GM21717 (cell line): ENCODE measurements around the gene WWP2.

ENCODE experiments used
- ATAC-seq: cut with Tn5 transposase; IDR thresholded peaks from one replicate; pipeline ENCODE4 v1.9.1; 2021; ENCODE audit warnings: mild to moderate bottlenecking, moderate library complexity; ENCODE audit not compliant: unreplicated experiment

The WWP2 gene

DNA sequence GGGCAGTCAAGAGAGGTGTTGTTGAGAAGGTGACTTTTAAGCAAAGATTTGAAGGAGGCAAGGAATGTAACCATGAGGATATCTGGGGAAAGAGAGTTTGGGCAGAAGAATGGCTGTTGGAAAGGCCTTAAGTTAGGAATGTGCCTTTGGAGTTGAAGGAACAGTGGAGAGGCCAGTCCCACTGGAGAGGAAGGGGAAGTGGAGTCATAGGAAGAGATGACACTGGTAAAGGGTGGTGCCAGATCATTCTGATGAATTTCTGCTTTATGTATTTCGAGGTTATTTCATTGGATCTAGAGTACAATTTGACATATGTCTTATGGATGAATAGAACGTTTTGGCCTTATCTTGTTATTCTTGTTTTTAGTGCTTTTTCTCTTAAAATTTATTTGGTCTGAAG lies 93.5 kb downstream of the WWP2 start:
- ATAC-seq: no peak

DNA sequence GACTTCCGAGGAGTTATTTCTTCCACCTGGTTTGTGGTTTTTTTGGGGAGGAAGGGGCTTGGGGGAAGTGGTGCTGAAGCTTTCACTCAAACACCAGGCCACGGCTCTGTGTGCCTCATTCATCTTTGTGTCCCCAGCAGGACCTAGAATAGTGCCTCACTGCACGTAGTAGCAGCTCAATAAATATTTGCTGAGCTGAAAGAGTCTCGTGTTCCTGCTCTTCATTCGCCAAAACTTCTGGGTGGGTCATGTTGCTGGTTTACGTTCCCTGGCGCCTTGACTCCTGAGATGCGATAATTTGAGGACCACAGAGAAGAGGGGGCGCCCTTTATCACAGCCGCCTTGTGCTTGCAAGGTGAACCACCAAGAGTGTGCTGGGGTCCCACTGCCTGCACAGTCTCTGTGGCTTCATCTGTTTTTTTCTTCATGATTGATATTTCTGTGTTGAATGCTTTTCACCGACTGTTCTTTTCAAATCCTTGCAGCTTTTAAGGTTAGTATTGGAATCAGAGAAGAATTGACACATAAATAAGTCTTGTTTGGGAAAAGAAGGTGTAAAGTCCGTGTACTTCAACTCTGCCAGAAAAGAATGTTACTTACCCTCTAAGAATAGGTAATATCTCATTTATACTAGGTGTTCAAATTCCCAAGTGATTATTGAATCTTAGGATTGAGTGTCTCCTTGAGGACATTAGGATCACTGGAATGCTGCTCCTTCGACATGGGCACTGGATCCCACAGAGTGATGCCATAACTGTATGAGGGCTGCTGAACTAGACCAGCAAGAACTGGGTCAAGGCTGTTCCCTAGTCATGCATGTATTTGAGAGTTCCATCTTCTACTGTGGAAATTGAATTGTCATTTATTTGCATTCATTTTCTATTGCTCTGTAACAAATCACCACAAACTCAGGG lies 96.3 kb downstream of the WWP2 start:
- ATAC-seq: no peak

DNA sequence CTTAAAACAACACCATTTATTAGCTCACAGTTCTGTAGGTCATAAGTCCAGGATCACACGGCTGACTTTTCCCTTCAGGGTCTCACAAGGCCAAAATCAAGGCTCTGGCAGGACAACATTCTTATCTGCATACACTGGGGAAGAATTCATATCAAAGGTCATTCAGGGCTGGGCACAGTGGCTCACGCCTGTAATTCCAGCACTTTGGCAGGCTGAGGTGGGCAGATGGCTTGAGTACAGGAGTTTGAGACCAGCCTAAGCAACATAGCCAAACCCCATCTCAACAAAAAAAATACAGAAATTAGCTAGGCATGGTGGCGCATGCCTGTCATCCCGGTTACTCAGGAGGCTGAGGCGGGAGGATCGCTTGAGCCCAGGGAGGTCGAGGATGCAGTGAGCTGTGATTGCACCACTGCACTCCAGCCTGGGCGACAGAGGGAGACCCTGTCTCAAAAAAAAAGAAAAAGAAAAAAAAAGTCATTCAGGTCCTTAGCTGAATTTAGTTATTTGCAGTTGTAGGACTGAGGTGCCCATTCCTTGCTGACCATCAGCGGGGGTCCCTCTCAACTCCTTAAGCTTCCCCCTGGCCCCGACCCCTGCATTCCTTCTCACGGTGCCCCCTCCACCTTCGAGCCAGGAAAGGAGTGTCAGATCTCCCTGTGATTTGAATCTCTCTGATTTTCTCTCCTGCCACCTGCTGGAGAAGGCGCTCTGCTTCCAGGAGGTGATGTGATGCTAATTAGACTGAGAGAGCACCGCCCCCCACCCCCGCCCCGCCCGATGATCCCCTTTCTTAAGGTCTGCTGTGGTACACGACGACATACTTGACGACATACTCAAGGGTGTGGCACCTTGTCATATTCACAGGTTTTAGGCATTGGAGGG lies 97.2 kb downstream of the WWP2 start:
- ATAC-seq: no peak

DNA sequence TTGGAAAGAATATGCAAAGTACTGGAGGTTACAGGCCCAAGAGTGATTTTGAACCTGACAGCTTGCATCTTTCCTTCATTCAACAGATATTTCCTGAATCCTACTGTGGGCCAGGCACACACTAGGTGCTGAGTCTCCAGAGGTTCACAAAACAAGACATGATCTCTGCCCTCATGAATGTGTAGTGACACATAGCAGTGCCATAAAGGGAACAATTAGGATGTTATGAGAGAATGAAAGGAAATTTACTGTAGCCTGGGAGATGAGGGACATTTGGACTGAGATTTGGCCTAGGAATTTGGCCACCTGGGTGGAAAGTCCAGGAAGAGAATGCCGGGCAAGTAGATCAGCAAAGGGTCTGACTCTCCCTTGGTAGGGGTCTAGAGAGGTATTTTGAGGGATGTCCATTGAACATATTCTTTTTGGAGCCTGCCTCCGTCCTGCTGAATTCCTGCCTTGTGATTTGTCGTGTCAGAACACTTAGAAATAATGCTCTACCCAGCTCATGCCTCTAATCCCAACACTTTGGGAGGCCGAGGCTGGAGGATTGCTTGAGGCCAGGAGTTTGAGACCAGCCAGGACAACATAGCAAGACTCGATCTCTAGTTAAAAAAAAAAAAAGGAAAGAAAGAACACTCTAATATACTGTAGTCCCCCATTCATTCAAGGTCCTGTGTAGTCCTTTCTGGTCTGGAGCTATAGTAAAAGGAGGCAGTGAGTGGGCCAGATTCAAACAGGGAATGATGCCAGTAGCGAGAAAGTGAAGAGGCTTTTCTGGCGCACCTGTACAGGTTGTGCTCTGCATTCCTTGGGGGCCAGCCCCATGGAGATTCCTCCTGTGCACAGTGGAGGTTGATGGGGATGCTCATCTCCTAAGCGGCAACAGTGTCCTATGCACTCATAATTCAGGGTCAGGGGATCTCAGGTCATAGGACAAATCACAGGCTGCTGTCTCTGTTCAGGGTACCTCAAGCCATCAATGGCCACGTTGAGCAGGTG lies 98.4 kb downstream of the WWP2 start:
- ATAC-seq: no peak

DNA sequence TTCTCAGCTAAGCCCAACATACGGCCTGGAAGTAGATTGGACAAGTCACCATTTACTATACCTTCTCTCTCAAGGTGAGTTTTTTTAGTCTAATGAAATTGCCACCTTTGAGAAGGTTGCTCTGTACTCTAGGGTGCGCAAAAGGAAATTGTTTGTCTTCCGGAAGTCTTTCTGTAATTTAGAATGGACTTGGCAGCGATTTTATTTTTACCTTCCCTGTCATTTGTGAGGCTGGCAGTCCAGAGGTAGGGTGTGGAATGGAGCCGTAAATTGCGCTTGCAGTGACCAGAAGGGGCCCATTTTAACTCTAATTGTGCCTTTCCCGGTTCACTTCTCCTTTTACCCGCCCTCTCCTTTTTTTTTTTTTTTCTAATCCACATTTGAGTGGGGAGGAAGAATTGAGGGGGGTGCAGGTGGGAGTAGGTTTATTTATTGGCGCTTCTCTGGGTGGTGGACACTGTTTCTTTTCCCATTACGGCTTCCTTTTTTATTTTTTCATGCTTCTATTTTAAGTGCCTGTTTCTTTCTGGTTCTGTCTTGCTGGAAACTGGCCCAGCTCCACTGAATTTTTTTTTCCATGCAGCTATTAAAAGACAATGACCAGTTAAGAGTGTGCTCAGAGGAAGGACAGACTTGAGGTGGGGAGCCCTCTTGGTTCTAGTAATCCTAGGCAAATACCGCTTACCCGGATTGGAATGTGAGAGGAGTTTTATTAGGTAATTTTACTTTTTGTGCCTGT lies 99.3 kb downstream of the WWP2 start:
- ATAC-seq: no peak

DNA sequence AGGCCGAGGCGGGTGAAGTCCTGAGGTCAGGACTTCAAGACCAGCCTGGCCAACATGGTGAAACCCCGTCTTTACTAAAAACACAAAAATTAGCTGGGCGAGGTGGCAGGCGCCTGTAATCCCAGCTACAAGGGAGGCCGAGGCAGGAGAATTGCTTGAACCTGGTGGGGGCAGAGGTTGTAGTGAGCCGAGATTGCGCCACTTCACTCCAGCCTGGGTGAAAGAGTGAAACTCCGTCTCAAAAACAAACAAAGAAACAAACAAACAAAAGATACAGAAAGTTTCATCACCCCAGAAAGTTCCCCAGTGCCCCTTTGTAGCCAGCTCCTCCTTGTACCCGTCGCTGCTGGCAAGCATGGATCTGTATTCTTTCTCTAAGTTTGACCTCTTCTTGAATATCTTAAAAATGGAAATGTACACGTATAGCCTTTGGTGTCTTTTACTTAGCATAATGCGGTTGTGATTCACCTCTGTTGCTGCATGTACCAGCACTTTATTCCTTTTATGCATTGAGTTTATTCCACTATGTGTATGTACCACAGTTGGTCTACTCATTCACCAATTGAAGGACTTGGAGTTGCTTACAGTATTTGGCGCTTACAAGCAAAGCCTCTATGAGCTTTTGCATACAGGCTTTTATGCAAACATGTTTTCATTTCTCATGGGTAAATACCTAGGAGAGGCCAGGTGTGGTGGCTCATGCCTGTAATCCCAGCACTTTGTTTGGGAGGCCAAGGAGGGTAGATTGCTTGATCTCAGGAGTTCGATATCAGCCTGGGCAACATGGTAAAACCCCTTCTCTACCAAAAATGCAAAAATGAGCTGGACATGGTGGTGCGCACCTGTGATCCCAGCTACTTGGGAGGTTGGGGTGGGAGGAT lies 101.5 kb downstream of the WWP2 start:
- no peak for ATAC-seq

DNA sequence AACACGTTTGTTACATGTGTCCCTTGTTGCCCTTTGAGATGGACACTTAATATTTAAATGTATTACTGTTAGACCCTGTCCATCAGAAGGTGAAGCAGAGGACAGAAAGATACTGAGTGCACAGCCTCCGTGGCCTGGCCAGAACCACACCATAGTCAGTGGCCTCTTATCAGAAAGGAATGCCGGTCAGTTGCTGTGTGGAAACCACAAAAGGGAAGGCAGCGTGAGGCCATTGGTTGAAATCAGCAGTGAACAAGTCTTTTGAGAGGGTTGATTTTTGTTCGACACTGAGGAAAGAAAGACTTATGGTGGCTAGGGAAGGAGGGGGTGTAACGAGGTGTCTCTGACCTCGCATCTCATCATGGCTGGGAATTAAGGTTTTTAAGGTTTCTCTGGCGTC lies 103.6 kb downstream of the WWP2 start:
- no peak for ATAC-seq

DNA sequence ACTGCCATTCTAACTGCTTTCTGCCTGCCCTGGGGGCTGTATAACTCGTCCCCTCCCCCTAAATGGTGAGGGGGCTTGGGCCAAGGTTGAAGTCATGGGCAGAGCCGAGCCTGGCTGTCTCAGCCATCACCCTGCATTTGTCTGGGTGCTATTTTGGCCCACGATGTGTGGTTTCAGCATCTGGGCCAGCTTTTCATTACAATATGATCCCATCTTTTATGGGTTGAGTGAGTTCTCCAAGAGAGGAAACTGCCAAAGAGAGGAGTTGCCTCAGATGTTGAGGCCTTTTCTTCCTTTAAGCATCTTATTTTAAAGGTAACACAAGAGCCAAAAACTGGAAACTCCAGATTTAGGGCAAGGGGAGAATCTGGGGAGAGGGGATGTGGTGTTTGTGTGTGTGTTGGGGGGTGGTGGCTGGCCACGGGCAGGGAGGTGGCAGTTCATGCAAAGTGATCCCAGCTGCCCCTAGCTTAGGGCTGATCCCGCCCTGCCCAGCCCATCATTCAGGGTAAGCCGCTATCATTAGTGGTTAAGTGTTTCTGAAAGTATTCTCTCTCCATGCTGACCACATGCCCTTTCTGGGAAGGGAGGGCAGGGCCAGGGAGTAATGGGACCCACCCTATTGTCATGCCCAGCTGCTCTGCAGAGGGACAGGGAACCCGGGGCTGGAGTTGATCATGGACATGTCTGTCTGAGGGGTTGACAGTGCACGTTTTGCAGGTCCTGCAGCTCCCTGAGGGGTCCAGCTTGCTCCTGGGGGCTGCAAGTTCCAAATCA lies 105.8 kb downstream of the WWP2 start:
- no peak for ATAC-seq

DNA sequence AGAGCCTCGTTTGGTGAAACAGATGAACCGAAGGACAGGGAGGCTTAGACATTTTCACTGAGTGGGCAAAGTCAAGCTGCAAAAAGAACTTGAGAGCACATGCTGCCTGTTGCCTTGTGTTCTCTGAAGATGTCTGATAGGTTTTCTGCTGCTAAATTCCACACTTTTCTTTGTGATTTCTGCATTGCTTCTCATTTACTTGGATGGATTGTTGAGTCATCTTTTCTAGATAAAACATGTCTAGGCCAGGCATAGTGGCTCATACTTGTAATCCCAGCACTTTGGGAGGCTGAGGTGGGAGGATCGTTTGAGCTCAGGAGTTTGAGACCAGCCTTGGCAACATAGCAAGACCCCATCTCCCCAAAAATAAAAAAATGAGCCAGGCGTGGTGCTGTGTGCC lies 108.6 kb downstream of the WWP2 start:
- no peak for ATAC-seq

DNA sequence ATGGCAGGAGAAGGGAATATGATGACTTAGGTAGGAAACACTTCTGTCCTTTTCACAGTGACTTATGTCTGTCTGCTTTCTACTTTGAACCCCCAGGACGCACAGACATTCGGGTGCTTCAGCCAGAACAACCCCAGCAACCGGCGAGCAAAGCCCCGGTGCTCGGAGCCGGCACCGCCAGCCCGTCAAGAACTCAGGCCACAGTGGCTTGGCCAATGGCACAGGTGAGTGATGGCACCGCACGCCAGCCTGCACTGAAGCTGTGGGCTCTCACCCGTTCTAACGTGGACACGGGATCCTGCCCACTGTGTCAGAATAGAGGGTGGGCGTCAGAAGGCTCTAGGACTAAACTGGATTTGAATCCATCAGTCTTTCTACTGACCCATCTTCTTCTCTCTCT lies 109.6 kb downstream of the WWP2 start:
- no peak for ATAC-seq

DNA sequence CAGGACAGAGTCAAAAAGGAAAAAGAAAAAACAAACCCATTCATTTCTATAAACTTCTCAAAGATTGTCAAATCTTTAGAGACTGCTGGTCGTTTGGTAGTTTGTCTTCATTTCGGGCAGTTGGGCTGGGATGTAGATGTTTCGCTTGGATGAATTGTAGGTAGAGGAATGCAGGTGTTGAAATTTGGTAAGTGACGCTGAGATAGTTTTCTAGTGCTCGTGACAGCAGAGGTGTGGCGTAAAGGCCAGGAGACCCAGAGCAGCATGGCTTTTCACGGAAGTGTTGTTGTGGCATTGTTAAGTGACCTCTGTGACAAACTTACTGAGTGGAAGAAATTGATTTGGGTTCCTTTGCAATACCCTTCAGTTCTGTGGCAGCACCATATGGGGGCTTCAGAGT lies 110.8 kb downstream of the WWP2 start:
- ATAC-seq: no peak

DNA sequence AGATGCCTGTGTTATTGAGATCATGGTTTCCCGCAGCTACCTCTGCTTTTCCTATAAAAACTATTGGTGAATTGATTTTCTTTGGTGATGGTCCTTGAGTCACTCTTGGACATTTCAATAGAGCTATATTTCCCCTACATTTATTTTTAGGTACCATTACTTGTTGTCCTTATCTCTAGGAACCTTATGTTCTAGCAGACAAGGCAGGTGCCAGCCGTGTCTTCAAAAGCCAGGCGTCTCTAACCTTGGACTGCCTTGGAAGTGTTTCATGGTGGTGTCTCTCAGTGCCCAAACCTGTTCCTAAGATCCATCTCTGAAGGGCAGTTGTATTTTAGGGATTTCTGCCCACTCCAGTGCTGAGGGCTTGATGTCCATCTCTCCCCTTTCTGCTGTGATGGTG lies 111.7 kb downstream of the WWP2 start:
- no peak for ATAC-seq

DNA sequence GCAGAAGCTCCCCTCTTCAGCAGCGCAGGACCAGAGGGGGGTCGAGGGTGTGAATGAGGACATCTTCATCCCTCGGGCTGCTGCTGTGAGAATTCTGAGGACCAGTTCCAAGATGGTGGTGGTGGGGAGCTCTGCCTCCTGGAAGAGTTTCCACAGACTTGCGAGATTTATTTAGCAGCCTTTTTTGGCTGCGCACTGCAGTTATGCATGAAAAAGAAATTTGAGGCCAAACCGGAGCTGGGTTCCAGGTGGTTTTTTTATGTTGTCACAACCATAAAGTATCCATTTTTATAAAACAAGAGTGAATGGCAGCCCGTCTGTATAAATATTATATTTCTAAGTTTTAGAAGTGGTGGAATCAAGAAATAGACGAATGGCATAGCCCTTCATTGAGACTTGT lies 112.1 kb downstream of the WWP2 start:
- ATAC-seq: no peak

DNA sequence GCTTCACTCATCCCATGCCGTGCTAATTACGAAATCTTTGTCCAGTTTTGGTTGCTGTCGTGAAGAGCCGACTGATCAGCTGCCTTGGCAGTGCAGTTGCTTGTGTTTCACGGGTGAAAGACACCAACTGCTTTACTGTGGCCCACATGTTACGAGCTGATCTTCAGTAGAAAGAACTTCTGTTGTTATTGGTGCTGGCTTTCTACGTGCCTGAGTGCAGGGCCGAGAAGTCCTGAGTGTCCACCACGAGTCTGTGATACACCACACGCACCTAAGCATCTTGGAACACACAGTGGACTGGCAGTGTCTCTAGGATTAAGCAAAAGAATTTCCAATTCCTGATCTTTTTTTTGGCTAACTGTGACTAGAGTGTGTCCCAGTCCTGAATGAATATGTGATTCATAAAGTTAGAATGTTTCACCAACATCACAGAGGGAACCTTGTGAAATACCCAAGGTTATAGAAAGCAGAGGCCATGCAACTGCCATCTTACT lies 118.6 kb downstream of the WWP2 start:
- no peak for ATAC-seq

DNA sequence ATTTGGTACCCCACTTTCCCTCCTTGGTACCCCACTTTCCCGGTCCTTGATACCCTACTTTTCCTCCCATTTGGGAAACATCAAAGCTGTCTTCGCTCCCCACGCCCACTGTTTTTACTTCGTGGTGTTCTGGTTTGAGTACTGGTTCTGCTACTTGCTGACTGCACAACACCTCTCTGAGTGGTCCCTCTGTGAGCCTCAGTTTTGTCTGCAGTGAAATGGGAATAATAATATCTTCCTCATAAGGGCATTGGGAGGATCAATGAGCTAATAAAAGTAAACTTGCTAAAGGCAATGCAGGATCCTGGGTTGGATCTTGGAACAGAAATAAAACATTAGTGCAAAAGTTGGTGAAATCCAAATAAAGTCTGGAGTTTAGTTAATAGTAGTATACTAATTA lies 119.0 kb downstream of the WWP2 start:
- no peak for ATAC-seq

DNA sequence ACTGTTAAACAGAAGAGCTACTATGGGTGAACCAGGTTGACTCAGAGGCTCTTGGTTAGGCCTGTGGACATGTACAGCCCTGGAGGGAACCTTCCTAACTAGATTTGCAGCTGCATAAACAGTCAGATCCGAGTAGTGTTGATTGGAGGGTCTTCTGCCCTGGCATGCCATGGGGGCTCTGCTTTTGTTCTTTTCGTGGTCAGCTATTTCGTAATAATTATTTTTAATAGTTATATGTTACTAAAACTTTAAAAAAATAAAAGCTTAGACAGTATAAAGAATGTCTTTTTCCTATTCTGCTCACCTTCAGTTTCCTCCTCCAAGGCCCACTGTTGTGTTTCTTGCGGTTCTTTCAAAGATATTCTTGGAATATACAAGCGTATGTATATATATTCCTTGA lies 121.6 kb downstream of the WWP2 start:
- ATAC-seq: no peak

DNA sequence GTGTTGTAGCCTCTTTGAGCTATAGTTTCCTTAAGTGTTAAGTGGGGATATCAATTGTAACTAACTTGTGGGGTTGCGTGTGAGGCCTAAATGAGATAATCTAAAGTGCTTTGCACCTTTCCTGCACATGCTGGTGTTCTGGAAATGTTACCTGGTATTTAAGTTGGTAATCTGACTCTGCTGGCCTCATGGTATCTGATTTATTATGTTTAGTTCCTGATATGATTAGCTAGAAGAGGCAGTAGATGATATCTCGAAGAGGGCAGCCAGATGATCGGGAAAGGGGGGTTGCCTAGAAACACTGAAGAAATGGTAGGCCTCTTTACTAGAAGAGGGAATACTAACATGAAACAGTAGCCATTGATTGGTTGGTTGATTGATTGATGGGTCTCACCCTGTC lies 123.6 kb downstream of the WWP2 start:
- ATAC-seq: no peak

DNA sequence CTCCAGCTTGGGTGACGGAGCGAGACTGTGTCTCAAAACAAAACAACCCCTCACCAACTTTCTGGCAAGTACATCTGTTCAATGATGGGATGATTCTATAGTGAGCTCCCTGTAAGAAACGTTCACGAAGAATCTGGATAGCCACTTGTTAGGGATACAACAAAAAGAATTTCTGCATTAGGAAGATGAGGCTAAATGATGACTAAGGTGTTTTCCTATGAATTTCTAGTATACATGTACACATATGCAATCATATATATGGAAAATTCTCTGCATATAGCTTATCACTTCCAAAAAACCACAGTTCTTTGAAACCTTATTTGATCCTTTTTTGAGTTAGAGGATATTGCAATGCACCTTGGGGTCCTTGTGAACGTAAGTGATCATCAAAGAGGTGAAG lies 124.6 kb downstream of the WWP2 start:
- ATAC-seq: no peak
